ENCODE data around the gene VEZT. TPM values are rescaled to one million over a fixed set of nuclear protein-coding genes. Genes with fewer than 3 reads are reported as not detected.
"Not testable (repeated sequence)": the region's sequence is repeated elsewhere in the genome, so short reads cannot be mapped to it uniquely, and the experiment has no call there.

Gene VEZT
- total and polyA plus RNA-seq, 4 donors, result 13.7 to 47.4 (median 22.0) TPM

GRCh38 chr12:95241138-95241537 is 23.5 kb downstream of the VEZT start:
- H3K9me3 ChIP-seq (ENCODE audit: control insufficient read depth in 4 of 4, low read length in 3 of 4); H3K36me3 ChIP-seq (ENCODE audit: control insufficient read depth in 4 of 4, insufficient read depth in 3 of 4, low read depth in 1 of 4, low read length in 3 of 4); H3K27me3 ChIP-seq (ENCODE audit: control insufficient read depth in 4 of 4, insufficient read depth in 4 of 4, low read length in 3 of 4); H3K27ac ChIP-seq (ENCODE audit: low read depth in 1 of 2, low read length in 2 of 2); H3K4me1 ChIP-seq (ENCODE audit: control insufficient read depth in 4 of 4, insufficient read depth in 4 of 4, low read length in 3 of 4); H3K4me3 ChIP-seq (ENCODE audit: low read depth in 1 of 3, low read length in 3 of 3); DNase-seq (ENCODE audit: low spot score); H3K9ac ChIP-seq (ENCODE audit: low read depth in 1 of 2, low read length in 2 of 2): not testable (repeated sequence)
- 82% methylated on average over 6 of the region's 6 CpGs for WGBS

DNA sequence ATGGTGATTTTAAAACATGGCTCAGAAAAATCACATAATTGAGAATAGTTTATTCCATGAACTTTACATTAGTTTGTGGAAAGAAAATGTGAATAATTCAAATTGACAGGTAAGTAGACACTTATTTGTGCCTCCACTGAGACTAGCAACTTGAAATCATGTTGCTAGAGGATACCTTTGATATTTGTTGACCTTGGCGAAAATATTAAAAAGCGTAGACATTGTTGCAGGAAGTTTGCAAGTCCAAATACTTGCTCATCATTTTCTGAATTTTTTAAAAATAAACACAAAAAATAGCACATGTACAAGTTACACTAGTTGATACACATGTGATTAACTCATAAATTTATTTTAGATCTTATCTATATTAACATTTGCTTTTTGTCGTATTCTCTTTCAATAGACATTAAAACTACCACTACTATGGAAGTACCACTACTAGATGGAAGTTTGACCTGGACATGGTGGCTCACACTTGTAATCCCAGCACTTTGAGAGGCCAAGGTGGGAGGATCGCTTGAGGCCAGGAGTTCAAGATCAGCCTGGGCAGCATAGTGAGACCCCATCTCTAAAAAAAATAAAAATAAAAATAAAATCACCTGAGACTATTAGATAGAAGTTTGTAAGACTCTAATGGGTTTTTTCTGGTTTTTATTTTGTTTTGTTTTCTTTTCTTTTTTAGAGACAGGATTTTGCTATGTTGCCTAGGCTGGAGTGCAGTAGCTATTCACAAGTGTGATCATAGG is 24.3 kb downstream of the VEZT start:
- Histone ChIP-seq H3K27ac (ENCODE audit: low read depth in 1 of 2, low read length in 2 of 2) (no peak overlapping the region), H3K9ac (ENCODE audit: low read depth in 1 of 2, low read length in 2 of 2) (no peak overlapping the region), H3K9me3 (ENCODE audit: control insufficient read depth in 4 of 4, low read length in 3 of 4) (no peaks in the 10 kb centered on the region), H3K4me1 (ENCODE audit: control insufficient read depth in 4 of 4, insufficient read depth in 4 of 4, low read length in 3 of 4) (peaks cover 2 to 7% (median 3%) of the 10 kb centered on the region in 4 donors), H3K36me3 (ENCODE audit: control insufficient read depth in 4 of 4, insufficient read depth in 3 of 4, low read depth in 1 of 4, low read length in 3 of 4) (peaks cover 0 to 4% (median 2%) of the 10 kb centered on the region in 4 donors), H3K4me3 (ENCODE audit: low read depth in 1 of 3, low read length in 3 of 3) (no peak overlapping the region), H3K27me3 (ENCODE audit: control insufficient read depth in 4 of 4, insufficient read depth in 4 of 4, low read length in 3 of 4) (no peaks in the 10 kb centered on the region)
- TF ChIP-seq, protein P1, sequence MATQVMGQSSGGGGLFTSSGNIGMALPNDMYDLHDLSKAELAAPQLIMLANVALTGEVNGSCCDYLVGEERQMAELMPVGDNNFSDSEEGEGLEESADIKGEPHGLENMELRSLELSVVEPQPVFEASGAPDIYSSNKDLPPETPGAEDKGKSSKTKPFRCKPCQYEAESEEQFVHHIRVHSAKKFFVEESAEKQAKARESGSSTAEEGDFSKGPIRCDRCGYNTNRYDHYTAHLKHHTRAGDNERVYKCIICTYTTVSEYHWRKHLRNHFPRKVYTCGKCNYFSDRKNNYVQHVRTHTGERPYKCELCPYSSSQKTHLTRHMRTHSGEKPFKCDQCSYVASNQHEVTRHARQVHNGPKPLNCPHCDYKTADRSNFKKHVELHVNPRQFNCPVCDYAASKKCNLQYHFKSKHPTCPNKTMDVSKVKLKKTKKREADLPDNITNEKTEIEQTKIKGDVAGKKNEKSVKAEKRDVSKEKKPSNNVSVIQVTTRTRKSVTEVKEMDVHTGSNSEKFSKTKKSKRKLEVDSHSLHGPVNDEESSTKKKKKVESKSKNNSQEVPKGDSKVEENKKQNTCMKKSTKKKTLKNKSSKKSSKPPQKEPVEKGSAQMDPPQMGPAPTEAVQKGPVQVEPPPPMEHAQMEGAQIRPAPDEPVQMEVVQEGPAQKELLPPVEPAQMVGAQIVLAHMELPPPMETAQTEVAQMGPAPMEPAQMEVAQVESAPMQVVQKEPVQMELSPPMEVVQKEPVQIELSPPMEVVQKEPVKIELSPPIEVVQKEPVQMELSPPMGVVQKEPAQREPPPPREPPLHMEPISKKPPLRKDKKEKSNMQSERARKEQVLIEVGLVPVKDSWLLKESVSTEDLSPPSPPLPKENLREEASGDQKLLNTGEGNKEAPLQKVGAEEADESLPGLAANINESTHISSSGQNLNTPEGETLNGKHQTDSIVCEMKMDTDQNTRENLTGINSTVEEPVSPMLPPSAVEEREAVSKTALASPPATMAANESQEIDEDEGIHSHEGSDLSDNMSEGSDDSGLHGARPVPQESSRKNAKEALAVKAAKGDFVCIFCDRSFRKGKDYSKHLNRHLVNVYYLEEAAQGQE (IDR thresholded peaks at IDR 0.05), result no peak
- TF ChIP-seq FOXA2 (IDR thresholded peaks at IDR 0.05) (no peak), HNF4G (IDR thresholded peaks at IDR 0.05) (no peak), SP1 (IDR thresholded peaks at IDR 0.05) (no peak), FOXA1 (IDR thresholded peaks at IDR 0.05) (no peak), HNF4A (conservative IDR thresholded peaks at IDR 0.05) (no peak), GABPA (IDR thresholded peaks at IDR 0.05 in 1 of 2, conservative IDR thresholded peaks at IDR 0.05 in 1 of 2) (no peak), EGR1 (IDR thresholded peaks at IDR 0.05; ENCODE audit: low read depth in 2 of 2) (no peak), MAX (IDR thresholded peaks at IDR 0.05) (no peak), JUND (IDR thresholded peaks at IDR 0.05) (no peak), ATF3 (IDR thresholded peaks at IDR 0.05) (no peak), NR2F2 (IDR thresholded peaks at IDR 0.05) (no peak), RXRA (IDR thresholded peaks at IDR 0.05) (no peak), TAF1 (conservative IDR thresholded peaks at IDR 0.05) (no peak), RAD21 (IDR thresholded peaks at IDR 0.05) (no peak), YY1 (IDR thresholded peaks at IDR 0.05) (no peak)
- TF ChIP-seq, protein P2, sequence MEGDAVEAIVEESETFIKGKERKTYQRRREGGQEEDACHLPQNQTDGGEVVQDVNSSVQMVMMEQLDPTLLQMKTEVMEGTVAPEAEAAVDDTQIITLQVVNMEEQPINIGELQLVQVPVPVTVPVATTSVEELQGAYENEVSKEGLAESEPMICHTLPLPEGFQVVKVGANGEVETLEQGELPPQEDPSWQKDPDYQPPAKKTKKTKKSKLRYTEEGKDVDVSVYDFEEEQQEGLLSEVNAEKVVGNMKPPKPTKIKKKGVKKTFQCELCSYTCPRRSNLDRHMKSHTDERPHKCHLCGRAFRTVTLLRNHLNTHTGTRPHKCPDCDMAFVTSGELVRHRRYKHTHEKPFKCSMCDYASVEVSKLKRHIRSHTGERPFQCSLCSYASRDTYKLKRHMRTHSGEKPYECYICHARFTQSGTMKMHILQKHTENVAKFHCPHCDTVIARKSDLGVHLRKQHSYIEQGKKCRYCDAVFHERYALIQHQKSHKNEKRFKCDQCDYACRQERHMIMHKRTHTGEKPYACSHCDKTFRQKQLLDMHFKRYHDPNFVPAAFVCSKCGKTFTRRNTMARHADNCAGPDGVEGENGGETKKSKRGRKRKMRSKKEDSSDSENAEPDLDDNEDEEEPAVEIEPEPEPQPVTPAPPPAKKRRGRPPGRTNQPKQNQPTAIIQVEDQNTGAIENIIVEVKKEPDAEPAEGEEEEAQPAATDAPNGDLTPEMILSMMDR (IDR thresholded peaks at IDR 0.05; ENCODE audit: low read depth, low read length, missing input control), result no peak
- TF ChIP-seq, protein P3, sequence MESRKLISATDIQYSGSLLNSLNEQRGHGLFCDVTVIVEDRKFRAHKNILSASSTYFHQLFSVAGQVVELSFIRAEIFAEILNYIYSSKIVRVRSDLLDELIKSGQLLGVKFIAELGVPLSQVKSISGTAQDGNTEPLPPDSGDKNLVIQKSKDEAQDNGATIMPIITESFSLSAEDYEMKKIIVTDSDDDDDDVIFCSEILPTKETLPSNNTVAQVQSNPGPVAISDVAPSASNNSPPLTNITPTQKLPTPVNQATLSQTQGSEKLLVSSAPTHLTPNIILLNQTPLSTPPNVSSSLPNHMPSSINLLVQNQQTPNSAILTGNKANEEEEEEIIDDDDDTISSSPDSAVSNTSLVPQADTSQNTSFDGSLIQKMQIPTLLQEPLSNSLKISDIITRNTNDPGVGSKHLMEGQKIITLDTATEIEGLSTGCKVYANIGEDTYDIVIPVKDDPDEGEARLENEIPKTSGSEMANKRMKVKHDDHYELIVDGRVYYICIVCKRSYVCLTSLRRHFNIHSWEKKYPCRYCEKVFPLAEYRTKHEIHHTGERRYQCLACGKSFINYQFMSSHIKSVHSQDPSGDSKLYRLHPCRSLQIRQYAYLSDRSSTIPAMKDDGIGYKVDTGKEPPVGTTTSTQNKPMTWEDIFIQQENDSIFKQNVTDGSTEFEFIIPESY (IDR thresholded peaks at IDR 0.05), result no peak
- no peak for DNase-seq (ENCODE audit: low spot score)
- 87% methylated on average over 4 of the region's 4 CpGs for WGBS

Measured in liver (tissue), 9 donors.